Measurements from ENCODE around the gene CALB2.

CALB2 gene

GRCh38 chr16:71426880-71427615 lies 68.5 kb downstream of the CALB2 start:
- DNase-seq (ENCODE audit: low spot score): no peak

- DNase-seq (ENCODE audit: low spot score): no peak
Measured at GRCh38 chr16:71428385-71428784, 69.9 kb downstream of the CALB2 start.

- no peak for DNase-seq (ENCODE audit: low spot score)
Measured at GRCh38 chr16:71428883-71429282, 70.4 kb downstream of the CALB2 start.

- no peak for DNase-seq (ENCODE audit: low spot score)
Measured at GRCh38 chr16:71429581-71429980, 71.1 kb downstream of the CALB2 start.

- no peak for DNase-seq (ENCODE audit: low spot score)
Measured at GRCh38 chr16:71430744-71431143, 72.2 kb downstream of the CALB2 start.

DNA sequence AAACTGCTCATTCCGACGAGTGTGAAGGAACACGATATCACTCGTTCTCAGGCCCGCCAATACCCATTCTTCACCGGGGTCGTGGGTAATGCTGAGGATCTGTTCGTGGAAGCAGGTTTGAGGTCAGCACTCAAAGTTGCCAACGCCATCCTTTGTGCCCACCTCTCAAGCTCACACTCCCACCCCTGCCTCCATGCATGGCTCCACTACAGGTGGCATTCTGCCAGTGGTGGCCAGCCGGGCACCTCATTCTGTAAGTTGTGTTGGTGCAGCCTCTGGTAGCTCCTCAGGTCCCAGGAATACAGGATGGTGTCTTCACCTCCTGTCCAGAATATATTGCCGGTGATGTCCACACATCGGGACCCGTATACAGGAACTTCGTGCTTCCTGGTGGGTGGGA lies 72.7 kb downstream of the CALB2 start:
- no peak for DNase-seq (ENCODE audit: low spot score)

DNA sequence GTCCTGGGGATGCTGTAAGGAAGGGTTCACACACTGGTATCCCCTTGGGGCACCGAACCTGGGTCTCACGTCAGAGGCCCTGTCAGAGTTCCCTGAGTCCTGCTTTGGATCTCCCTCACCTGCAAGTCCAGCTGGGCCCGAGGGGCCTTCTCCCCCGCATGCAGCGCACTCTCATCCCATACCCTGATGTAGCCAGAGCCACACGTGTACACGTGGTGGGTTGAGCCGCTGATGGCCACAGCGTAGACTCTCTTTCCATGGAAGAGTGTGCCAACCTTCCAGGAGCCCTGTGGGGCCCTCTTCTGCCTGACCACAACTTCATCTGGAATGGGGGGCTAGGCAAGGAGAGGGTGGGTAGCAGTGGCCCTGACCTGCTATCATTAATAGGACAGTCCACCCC lies 73.5 kb downstream of the CALB2 start:
- no peak for DNase-seq (ENCODE audit: low spot score)

GRCh38 chr16:71432906-71433305 lies 74.4 kb downstream of the CALB2 start:
- no peak for DNase-seq (ENCODE audit: low spot score)

GRCh38 chr16:71436473-71436872 lies 78.0 kb downstream of the CALB2 start:
- no peak for DNase-seq (ENCODE audit: low spot score)

GRCh38 chr16:71439523-71439922 lies 81.0 kb downstream of the CALB2 start:
- DNase-seq (ENCODE audit: low spot score): no peak
